WTC11 (cell line): ENCODE measurements around the gene NAA80. TPM values are rescaled to one million over a fixed set of nuclear protein-coding genes. Genes with fewer than 3 reads are reported as not detected.

Experiments
- ATAC-seq: fragments of 200-7000 bp; cut with Tn5 transposase; 2 replicates; pipeline ENCODE4 v1.10.0; 2021; ENCODE audit warnings: mild to moderate bottlenecking, moderate library complexity
- CTCF ChIA-PET: fragments of 300-600 bp; sonication (Branson Sonifier 250); formaldehyde crosslinking; loops from one replicate; lab custom pipeline; 2021; ENCODE audit warnings: antibody characterized with exemption; lab: Charles Lee
- POLR2A ChIA-PET: fragments of 350-600 bp; sonication (Branson Sonifier 250); formaldehyde crosslinking; loops from one replicate; lab custom pipeline; 2021; ENCODE audit warnings: antibody characterized with exemption; lab: Charles Lee
- DNase-seq: peaks from one replicate; pipeline ENCODE4 v3.0.0; 2021; ENCODE audit warnings: low spot score
- H3K27ac Mint-ChIP-seq: 2 replicates; pipeline ENCODE4 v1.8.0; 2021; ENCODE audit warnings: mixed read lengths
- H3K27me3 Mint-ChIP-seq: 2 replicates; pipeline ENCODE4 v1.8.0; 2021; ENCODE audit warnings: low read depth, mild to moderate bottlenecking, moderate library complexity, mixed read lengths
- H3K36me3 Mint-ChIP-seq: 2 replicates; pipeline ENCODE4 v1.8.0; 2021; ENCODE audit warnings: mixed read lengths
- H3K4me1 Mint-ChIP-seq: 2 replicates; pipeline ENCODE4 v1.8.0; 2022; ENCODE audit warnings: mixed read lengths
- H3K4me3 Mint-ChIP-seq: 2 replicates; pipeline ENCODE4 v1.8.0; 2021; ENCODE audit warnings: mild to moderate bottlenecking, moderate library complexity, mixed read lengths
- H3K9me3 Mint-ChIP-seq: 2 replicates; pipeline ENCODE4 v1.8.0; 2021; ENCODE audit warnings: mixed read lengths
- ARID4B ChIP-seq: sonication (generic); formaldehyde crosslinking; IDR thresholded peaks from 2 replicates; pipeline ENCODE4 v1.8.0; 2023; ENCODE audit warnings: missing genetic modification reagents, mild to moderate bottlenecking, borderline replicate concordance
- CTCF ChIP-seq: fragments of 200-600 bp; IDR thresholded peaks from 2 replicates; pipeline ENCODE4 v1.8.0; 2022; ENCODE audit warnings: antibody characterized with exemption
- FOXK1 ChIP-seq: sonication (generic); formaldehyde crosslinking; IDR thresholded peaks from 2 replicates; pipeline ENCODE4 v1.8.0; 2022; ENCODE audit warnings: mild to moderate bottlenecking, moderate library complexity, missing genetic modification reagents
- JAZF1 ChIP-seq: fragments of 250-450 bp; sonication (Bioruptor Pico); IDR thresholded peaks from 2 replicates; pipeline ENCODE4 v1.9.0; 2021; ENCODE audit warnings: moderate library complexity, mild to moderate bottlenecking, inconsistent platforms
- NFYB ChIP-seq: sonication (generic); formaldehyde crosslinking; conservative IDR thresholded peaks from 2 replicates; pipeline ENCODE4 v1.8.0; 2022; ENCODE audit warnings: low read depth, missing genetic modification reagents
- STAT6 ChIP-seq: sonication (generic); formaldehyde crosslinking; conservative IDR thresholded peaks from 2 replicates; pipeline ENCODE4 v1.8.1; 2023; ENCODE audit warnings: mild to moderate bottlenecking, low read depth, missing genetic modification reagents, moderate library complexity
- ZBTB43 ChIP-seq: sonication (generic); formaldehyde crosslinking; IDR thresholded peaks from 2 replicates; pipeline ENCODE4 v1.8.1; 2023; ENCODE audit warnings: mild to moderate bottlenecking, missing genetic modification reagents
- ZMAT4 ChIP-seq: fragments of 250-450 bp; sonication (Bioruptor Pico); IDR thresholded peaks from 2 replicates; pipeline ENCODE4 v1.9.0; 2021; ENCODE audit warnings: mild to moderate bottlenecking
- total RNA-seq: library from RNA; stranded (reverse); gene quantifications from 3 replicates; pipeline ENCODE4 v1.2.3, GENCODE V29; 2021

Gene NAA80
- total RNA-seq, 1 experiment from 2014 or later: 17.3 TPM

GRCh38 chr3:50298836-50299637, at the start of gene NAA80, which contains the start of gene HYAL3 (continued):
- TF ChIP-seq ZBTB43 (CRISPR knock-in tag) (no peak), STAT6 (CRISPR knock-in tag) (no peak), ARID4B (CRISPR knock-in tag) (peak; percentile 30; the same call in 1 of the 2 replicates), FOXK1 (CRISPR knock-in tag) (peak; percentile 81), JAZF1 (CRISPR knock-in tag) (no peak), ZMAT4 (CRISPR knock-in tag) (no peak), NFYB (CRISPR knock-in tag) (0 out of 2 replicates have a peak, but pooled peaks have one; percentile 33)

GRCh38 chr3:50347187-50347813, 48.1 kb upstream of the NAA80 start:
- POLR2A ChIA-PET: interaction anchor here (0.6 to 0.7 kb wide), 3 partner anchors 168 to 238 kb away, joined by 4 to 5 read pairs (median 4); no protein-coding TSS in a partner anchor
- DNase-seq: peak; percentile 68
- Mint-ChIP-seq H3K27ac (no peak overlapping the region; the same call in 1 of the 2 replicates), H3K4me1 (peaks cover 18% of the 10 kb centered on the region), H3K9me3 (no peaks in the 10 kb centered on the region), H3K4me3 (no peak overlapping the region), H3K36me3 (peaks cover 7% of the 10 kb centered on the region; the same call in 1 of the 2 replicates), H3K27me3 (peaks cover 45% of the 10 kb centered on the region)
- no peak for ATAC-seq
- CTCF ChIA-PET: interaction anchor here (0.6 to 4.2 kb wide), 36 partner anchors 8 to 1884 kb away, joined by 3 to 21 read pairs (median 4); partner anchors contain the start of genes C3orf18, HEMK1, HYAL3 and NAA80
- TF ChIP-seq ZMAT4 (CRISPR knock-in tag) (no peak), CTCF (peak; percentile 57)
